Fibroblast of lung (primary cell): ENCODE measurements around the gene PDIK1L.

Experiments used
- EZH2 ChIP-seq: IDR thresholded peaks from 2 replicates; pipeline ENCODE4 v1.5.1; 2012; ENCODE audit warnings: low read length, control low read depth, mild to moderate bottlenecking; ENCODE audit errors: missing control alignments
- TF ChIP-seq, protein P1 (sequence below), 2 donors: IDR thresholded peaks in 1 of 2; conservative IDR thresholded peaks in 1 of 2; 1 replicate in 1 of 2; 2 replicates in 1 of 2; pipeline ENCODE4 v1.5.1; 2011 to 2012; ENCODE audit warnings: low read length in 2 of 2, control low read depth in 1 of 2, inconsistent platforms in 1 of 2, low read depth in 1 of 2, mild to moderate bottlenecking in 1 of 2

DNA sequence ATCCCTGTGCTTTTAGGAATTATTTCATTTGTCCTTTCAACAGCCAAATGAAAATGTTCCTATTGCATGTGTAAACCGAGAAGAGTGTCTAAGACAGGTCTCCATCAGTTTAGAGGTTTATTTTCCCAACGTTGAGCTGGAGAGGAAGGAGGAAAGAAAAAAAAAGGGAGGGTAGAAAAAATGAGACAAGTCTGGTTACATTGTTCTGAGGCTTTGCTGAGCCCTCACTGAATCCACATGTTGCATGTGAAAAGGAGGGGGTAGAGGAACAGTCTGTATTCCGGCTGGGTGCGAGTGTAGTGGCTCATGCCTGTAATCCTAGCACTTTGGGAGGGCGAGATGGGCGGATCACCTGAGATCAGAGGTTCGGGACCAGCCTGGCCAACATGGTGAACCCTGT lies 19.2 kb upstream of the PDIK1L start:
- TF ChIP-seq, protein P1, sequence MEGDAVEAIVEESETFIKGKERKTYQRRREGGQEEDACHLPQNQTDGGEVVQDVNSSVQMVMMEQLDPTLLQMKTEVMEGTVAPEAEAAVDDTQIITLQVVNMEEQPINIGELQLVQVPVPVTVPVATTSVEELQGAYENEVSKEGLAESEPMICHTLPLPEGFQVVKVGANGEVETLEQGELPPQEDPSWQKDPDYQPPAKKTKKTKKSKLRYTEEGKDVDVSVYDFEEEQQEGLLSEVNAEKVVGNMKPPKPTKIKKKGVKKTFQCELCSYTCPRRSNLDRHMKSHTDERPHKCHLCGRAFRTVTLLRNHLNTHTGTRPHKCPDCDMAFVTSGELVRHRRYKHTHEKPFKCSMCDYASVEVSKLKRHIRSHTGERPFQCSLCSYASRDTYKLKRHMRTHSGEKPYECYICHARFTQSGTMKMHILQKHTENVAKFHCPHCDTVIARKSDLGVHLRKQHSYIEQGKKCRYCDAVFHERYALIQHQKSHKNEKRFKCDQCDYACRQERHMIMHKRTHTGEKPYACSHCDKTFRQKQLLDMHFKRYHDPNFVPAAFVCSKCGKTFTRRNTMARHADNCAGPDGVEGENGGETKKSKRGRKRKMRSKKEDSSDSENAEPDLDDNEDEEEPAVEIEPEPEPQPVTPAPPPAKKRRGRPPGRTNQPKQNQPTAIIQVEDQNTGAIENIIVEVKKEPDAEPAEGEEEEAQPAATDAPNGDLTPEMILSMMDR (conservative IDR thresholded peaks at IDR 0.05 in 1 of 2, IDR thresholded peaks at IDR 0.05 in 1 of 2; ENCODE audit: low read depth in 1 of 2, low read length in 2 of 2) = no peak
- no peak for TF ChIP-seq EZH2
